HG03354 (cell line): Measurements from ENCODE around the gene NUP133.
"Not testable (repeated sequence)": the region's sequence is repeated elsewhere in the genome, so short reads cannot be mapped to it uniquely, and the experiment has no call there.

ENCODE experiments used
- ATAC-seq: cut with Tn5 transposase; IDR thresholded peaks from one replicate; pipeline ENCODE4 v1.9.1; 2021; ENCODE audit warnings: mild to moderate bottlenecking; ENCODE audit not compliant: unreplicated experiment, poor library complexity, severe bottlenecking

Gene NUP133

GRCh38 chr1:229394517-229394916 lies 113.6 kb downstream of the NUP133 start:
- not testable (repeated sequence) for ATAC-seq

GRCh38 chr1:229392936-229393335 lies 115.2 kb downstream of the NUP133 start:
- ATAC-seq = no peak
